ENCODE data around the gene ZFP92.

ZFP92 gene

GRCh38 chrX:153405426-153405825, 5.8 kb upstream of the ZFP92 start:
- H3K9me3 ChIP-seq (ENCODE audit: insufficient read depth, low read length), result no peaks in the 10 kb centered on the region
- no peak overlapping the region for H3K9ac ChIP-seq (ENCODE audit: insufficient read length, low read depth)
- no peak for TF ChIP-seq YY1 (IDR thresholded peaks at IDR 0.05; ENCODE audit: insufficient read depth, insufficient read length)
- no peak for TF ChIP-seq ZNF274 (IDR thresholded peaks at IDR 0.05; ENCODE audit: low read depth, low read length)
- TF ChIP-seq SUZ12 (IDR thresholded peaks at IDR 0.05; ENCODE audit: extremely low read depth, insufficient read depth, insufficient read length), result no peak
- no peaks in the 10 kb centered on the region for H3K36me3 ChIP-seq (ENCODE audit: insufficient read depth, insufficient read length, low read length)
- peaks cover 1% of the 10 kb centered on the region for H3K27me3 ChIP-seq (ENCODE audit: insufficient read depth, insufficient read length)
- no peak for DNase-seq (ENCODE audit: low read depth, low spot score)
- peaks cover 2% of the 10 kb centered on the region for H3K4me1 ChIP-seq (ENCODE audit: insufficient read depth, insufficient read length)
- H3K4me3 ChIP-seq (ENCODE audit: insufficient read length, low read depth), result no peak overlapping the region

GRCh38 chrX:153406011-153406410, 5.3 kb upstream of the ZFP92 start:
- Histone ChIP-seq H3K9me3 (ENCODE audit: insufficient read depth, low read length) (no peaks in the 10 kb centered on the region), H3K4me1 (ENCODE audit: insufficient read depth, insufficient read length) (peaks cover 2% of the 10 kb centered on the region), H3K36me3 (ENCODE audit: insufficient read depth, insufficient read length, low read length) (no peaks in the 10 kb centered on the region), H3K27me3 (ENCODE audit: insufficient read depth, insufficient read length) (peaks cover 7% of the 10 kb centered on the region), H3K4me3 (ENCODE audit: insufficient read length, low read depth) (no peak overlapping the region), H3K9ac (ENCODE audit: insufficient read length, low read depth) (no peak overlapping the region)
- TF ChIP-seq SUZ12 (IDR thresholded peaks at IDR 0.05; ENCODE audit: extremely low read depth, insufficient read depth, insufficient read length), result no peak
- no peak for DNase-seq (ENCODE audit: low read depth, low spot score)

GRCh38 chrX:153406903-153407302, 4.4 kb upstream of the ZFP92 start:
- no peak overlapping the region for H3K9ac ChIP-seq (ENCODE audit: insufficient read length, low read depth)
- no peak for DNase-seq (ENCODE audit: low read depth, low spot score)
- no peak for TF ChIP-seq ZNF274 (IDR thresholded peaks at IDR 0.05; ENCODE audit: low read depth, low read length)
- no peak for TF ChIP-seq SUZ12 (IDR thresholded peaks at IDR 0.05; ENCODE audit: extremely low read depth, insufficient read depth, insufficient read length)
- TF ChIP-seq YY1 (IDR thresholded peaks at IDR 0.05; ENCODE audit: insufficient read depth, insufficient read length), result no peak
- no peaks in the 10 kb centered on the region for H3K36me3 ChIP-seq (ENCODE audit: insufficient read depth, insufficient read length, low read length)
- H3K9me3 ChIP-seq (ENCODE audit: insufficient read depth, low read length), result no peaks in the 10 kb centered on the region
- H3K4me3 ChIP-seq (ENCODE audit: insufficient read length, low read depth), result no peak overlapping the region
- peaks cover 2% of the 10 kb centered on the region for H3K4me1 ChIP-seq (ENCODE audit: insufficient read depth, insufficient read length)
- peaks cover 16% of the 10 kb centered on the region for H3K27me3 ChIP-seq (ENCODE audit: insufficient read depth, insufficient read length)

- H3K4me3 ChIP-seq (ENCODE audit: insufficient read length, low read depth), result no peak overlapping the region
- peaks cover 2% of the 10 kb centered on the region for H3K4me1 ChIP-seq (ENCODE audit: insufficient read depth, insufficient read length)
- H3K9me3 ChIP-seq (ENCODE audit: insufficient read depth, low read length), result no peaks in the 10 kb centered on the region
- DNase-seq (ENCODE audit: low read depth, low spot score), result no peak
- H3K27me3 ChIP-seq (ENCODE audit: insufficient read depth, insufficient read length), result peaks cover 24% of the 10 kb centered on the region
- no peaks in the 10 kb centered on the region for H3K36me3 ChIP-seq (ENCODE audit: insufficient read depth, insufficient read length, low read length)
- no peak overlapping the region for H3K9ac ChIP-seq (ENCODE audit: insufficient read length, low read depth)
- TF ChIP-seq ZNF274 (IDR thresholded peaks at IDR 0.05; ENCODE audit: low read depth, low read length) (no peak), YY1 (IDR thresholded peaks at IDR 0.05; ENCODE audit: insufficient read depth, insufficient read length) (no peak), SUZ12 (IDR thresholded peaks at IDR 0.05; ENCODE audit: extremely low read depth, insufficient read depth, insufficient read length) (no peak)
These were observed 3.5 kb upstream of the ZFP92 start for GRCh38 chrX:153407736-153408135.

GRCh38 chrX:153408221-153408721, 3.0 kb upstream of the ZFP92 start:
- DNase-seq (ENCODE audit: low read depth, low spot score), result no peak
- TF ChIP-seq ZNF274 (IDR thresholded peaks at IDR 0.05; ENCODE audit: low read depth, low read length), result no peak
- no peak for TF ChIP-seq YY1 (IDR thresholded peaks at IDR 0.05; ENCODE audit: insufficient read depth, insufficient read length)
- H3K36me3 ChIP-seq (ENCODE audit: insufficient read depth, insufficient read length, low read length), result no peaks in the 10 kb centered on the region
- no peaks in the 10 kb centered on the region for H3K9me3 ChIP-seq (ENCODE audit: insufficient read depth, low read length)
- no peak overlapping the region for H3K4me3 ChIP-seq (ENCODE audit: insufficient read length, low read depth)
- peaks cover 24% of the 10 kb centered on the region for H3K27me3 ChIP-seq (ENCODE audit: insufficient read depth, insufficient read length)
- peaks cover 2% of the 10 kb centered on the region for H3K4me1 ChIP-seq (ENCODE audit: insufficient read depth, insufficient read length)
- no peak overlapping the region for H3K9ac ChIP-seq (ENCODE audit: insufficient read length, low read depth)

GRCh38 chrX:153408871-153409351, 2.4 kb upstream of the ZFP92 start:
- H3K4me3 ChIP-seq (ENCODE audit: insufficient read length, low read depth), result no peak overlapping the region
- TF ChIP-seq ZNF274 (IDR thresholded peaks at IDR 0.05; ENCODE audit: low read depth, low read length), result no peak
- TF ChIP-seq SUZ12 (IDR thresholded peaks at IDR 0.05; ENCODE audit: extremely low read depth, insufficient read depth, insufficient read length), result no peak
- no peak for DNase-seq (ENCODE audit: low read depth, low spot score)
- no peak overlapping the region for H3K9ac ChIP-seq (ENCODE audit: insufficient read length, low read depth)
- H3K9me3 ChIP-seq (ENCODE audit: insufficient read depth, low read length), result no peaks in the 10 kb centered on the region
- H3K27me3 ChIP-seq (ENCODE audit: insufficient read depth, insufficient read length), result peaks cover 24% of the 10 kb centered on the region
- peaks cover 2% of the 10 kb centered on the region for H3K4me1 ChIP-seq (ENCODE audit: insufficient read depth, insufficient read length)
- no peaks in the 10 kb centered on the region for H3K36me3 ChIP-seq (ENCODE audit: insufficient read depth, insufficient read length, low read length)

- Histone ChIP-seq H3K4me3 (ENCODE audit: insufficient read length, low read depth) (no peak overlapping the region), H3K27me3 (ENCODE audit: insufficient read depth, insufficient read length) (peaks cover 24% of the 10 kb centered on the region), H3K9me3 (ENCODE audit: insufficient read depth, low read length) (no peaks in the 10 kb centered on the region), H3K4me1 (ENCODE audit: insufficient read depth, insufficient read length) (peaks cover 2% of the 10 kb centered on the region), H3K36me3 (ENCODE audit: insufficient read depth, insufficient read length, low read length) (no peaks in the 10 kb centered on the region), H3K9ac (ENCODE audit: insufficient read length, low read depth) (no peak overlapping the region)
- no peak for DNase-seq (ENCODE audit: low read depth, low spot score)
- TF ChIP-seq SUZ12 (IDR thresholded peaks at IDR 0.05; ENCODE audit: extremely low read depth, insufficient read depth, insufficient read length) (no peak), YY1 (IDR thresholded peaks at IDR 0.05; ENCODE audit: insufficient read depth, insufficient read length) (no peak), ZNF274 (IDR thresholded peaks at IDR 0.05; ENCODE audit: low read depth, low read length) (no peak)
These were observed 1.7 kb upstream of the ZFP92 start for GRCh38 chrX:153409414-153410101.

All from NT2/D1 (cell line).